Left ventricle myocardium inferior (tissue), 1 donor: ENCODE measurements around the gene SIRPB1. TPM values are rescaled to one million over a fixed set of nuclear protein-coding genes. Genes with fewer than 3 reads are reported as not detected.

Experiments used
- DNase-seq: peaks from one replicate; pipeline ENCODE4 v3.0.0-alpha.2; 2020
- H3K27ac ChIP-seq: fragments of 200-600 bp; replicated peaks from 2 replicates; pipeline ENCODE4 v1.8.0; 2021
- H3K27me3 ChIP-seq: fragments of 200-600 bp; 2 replicates; pipeline ENCODE4 v1.8.0; 2021; ENCODE audit warnings: low read depth
- H3K36me3 ChIP-seq: fragments of 200-600 bp; 2 replicates; pipeline ENCODE4 v1.8.0; 2021
- H3K4me1 ChIP-seq: fragments of 200-600 bp; 2 replicates; pipeline ENCODE4 v1.8.0; 2021
- H3K4me3 ChIP-seq: fragments of 200-600 bp; 2 replicates; pipeline ENCODE4 v1.8.0; 2021; ENCODE audit warnings: mild to moderate bottlenecking, moderate library complexity
- H3K9me3 ChIP-seq: fragments of 200-600 bp; replicated peaks from 2 replicates; pipeline ENCODE4 v1.8.0; 2021
- intact Hi-C: fragments of 100-400 bp; cut with micrococcal nuclease; formaldehyde crosslinking; loops from one replicate; pipeline ENCODE4 v1.11.0; 2022
- total RNA-seq: library from RNA; stranded (reverse); fragmentation: NEBNext Ultra II Directional; extraction: Animal tissue kit (Norgen Biotek cat#: 25700); gene quantifications from one replicate; pipeline ENCODE4 v1.2.1, GENCODE V29; 2021
- TF ChIP-seq, protein P1 (sequence below): fragments of 200-600 bp; IDR thresholded peaks from 2 replicates; pipeline ENCODE4 v1.8.0; 2021; ENCODE audit warnings: antibody characterized with exemption, mild to moderate bottlenecking, borderline replicate concordance
- donor health status: DM: no; HTN: yes; CAD: no; lungs with severe emphysema.

Gene SIRPB1
- total RNA-seq, 1 donor from 2014 or later = 0.27 TPM

DNA sequence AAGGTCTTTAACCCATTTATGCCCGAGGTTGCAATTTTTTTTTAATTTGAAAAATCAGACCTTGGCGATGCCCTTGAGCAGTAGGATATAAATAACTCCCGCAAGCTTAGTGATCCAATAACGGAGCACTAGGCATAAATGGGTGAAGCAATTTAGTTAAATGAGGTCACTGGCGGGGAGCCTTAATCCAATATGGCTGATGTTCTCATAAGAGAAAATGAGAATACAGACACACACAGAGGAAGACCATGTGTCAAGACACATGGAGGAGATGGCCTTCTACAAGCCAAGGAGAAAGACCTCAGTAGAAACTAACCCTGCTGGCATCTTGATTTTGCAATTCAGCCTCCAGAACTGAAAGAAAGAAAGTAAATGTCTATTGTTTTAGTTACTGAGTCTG lies 37.0 kb upstream of the SIRPB1 start:
- H3K4me3 ChIP-seq = no peak overlapping the region
- no peak for DNase-seq

DNA sequence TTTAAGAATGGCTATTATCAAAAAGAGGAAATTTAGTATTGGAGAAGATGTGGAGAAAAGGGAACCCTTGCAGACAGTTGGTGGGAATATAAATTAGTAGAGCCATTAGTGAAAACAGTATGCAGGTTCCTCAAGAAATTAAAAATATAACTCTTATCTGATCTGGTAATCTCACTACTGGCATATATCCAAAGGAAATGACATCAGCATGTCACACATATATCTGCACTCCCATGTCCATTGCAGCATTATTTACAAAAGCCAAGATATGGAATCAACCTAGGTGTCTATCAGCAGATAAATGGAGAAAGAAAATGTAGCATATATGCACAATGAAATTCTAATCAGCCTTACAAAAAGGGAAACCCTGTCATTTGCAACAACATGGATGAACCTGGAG lies 35.2 kb upstream of the SIRPB1 start:
- intact Hi-C loops = no loop called here
- peaks cover 53% of the 10 kb centered on the region for H3K27me3 ChIP-seq
- no peak overlapping the region for H3K4me3 ChIP-seq
- H3K27ac ChIP-seq = no peak overlapping the region
- TF ChIP-seq, protein P1, sequence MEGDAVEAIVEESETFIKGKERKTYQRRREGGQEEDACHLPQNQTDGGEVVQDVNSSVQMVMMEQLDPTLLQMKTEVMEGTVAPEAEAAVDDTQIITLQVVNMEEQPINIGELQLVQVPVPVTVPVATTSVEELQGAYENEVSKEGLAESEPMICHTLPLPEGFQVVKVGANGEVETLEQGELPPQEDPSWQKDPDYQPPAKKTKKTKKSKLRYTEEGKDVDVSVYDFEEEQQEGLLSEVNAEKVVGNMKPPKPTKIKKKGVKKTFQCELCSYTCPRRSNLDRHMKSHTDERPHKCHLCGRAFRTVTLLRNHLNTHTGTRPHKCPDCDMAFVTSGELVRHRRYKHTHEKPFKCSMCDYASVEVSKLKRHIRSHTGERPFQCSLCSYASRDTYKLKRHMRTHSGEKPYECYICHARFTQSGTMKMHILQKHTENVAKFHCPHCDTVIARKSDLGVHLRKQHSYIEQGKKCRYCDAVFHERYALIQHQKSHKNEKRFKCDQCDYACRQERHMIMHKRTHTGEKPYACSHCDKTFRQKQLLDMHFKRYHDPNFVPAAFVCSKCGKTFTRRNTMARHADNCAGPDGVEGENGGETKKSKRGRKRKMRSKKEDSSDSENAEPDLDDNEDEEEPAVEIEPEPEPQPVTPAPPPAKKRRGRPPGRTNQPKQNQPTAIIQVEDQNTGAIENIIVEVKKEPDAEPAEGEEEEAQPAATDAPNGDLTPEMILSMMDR = no peak
- H3K36me3 ChIP-seq = no peaks in the 10 kb centered on the region
- no peaks in the 10 kb centered on the region for H3K4me1 ChIP-seq
- H3K9me3 ChIP-seq = peaks cover 7% of the 10 kb centered on the region
- no peak for DNase-seq

More for the DNA sequence above, 37.0 kb upstream of the SIRPB1 start:
- H3K4me1 ChIP-seq = no peaks in the 10 kb centered on the region
- TF ChIP-seq, protein P1 = no peak
- H3K36me3 ChIP-seq = no peaks in the 10 kb centered on the region
- H3K27ac ChIP-seq = no peak overlapping the region
- intact Hi-C loops = no loop called here
- H3K9me3 ChIP-seq = peaks cover 7% of the 10 kb centered on the region
- H3K27me3 ChIP-seq = peaks cover 64% of the 10 kb centered on the region

DNA sequence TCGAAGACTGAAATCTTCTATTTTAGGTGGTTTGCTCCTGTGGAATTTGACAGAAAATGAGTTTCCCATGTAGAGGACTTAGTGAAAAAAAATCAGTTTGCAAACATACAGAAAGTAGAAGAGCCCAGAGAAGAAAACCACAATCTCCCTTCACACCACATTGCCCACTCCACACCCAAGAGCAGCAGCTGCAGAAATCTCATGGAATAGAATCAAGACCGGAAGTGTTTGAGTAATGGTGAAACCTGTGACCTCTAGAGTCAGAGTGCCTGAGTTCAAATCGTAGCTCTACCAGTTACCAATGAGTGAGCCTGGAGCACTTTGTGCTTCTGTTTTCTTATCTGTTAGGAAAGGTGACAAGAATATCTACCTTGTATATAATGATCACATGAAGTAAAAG lies 33.2 kb upstream of the SIRPB1 start:
- Histone ChIP-seq H3K4me1 (no peaks in the 10 kb centered on the region), H3K4me3 (no peak overlapping the region), H3K9me3 (peaks cover 7% of the 10 kb centered on the region), H3K27ac (no peak overlapping the region), H3K27me3 (peaks cover 33% of the 10 kb centered on the region), H3K36me3 (no peaks in the 10 kb centered on the region)
- TF ChIP-seq, protein P1 = no peak
- DNase-seq = no peak
- intact Hi-C loops = no loop called here

DNA sequence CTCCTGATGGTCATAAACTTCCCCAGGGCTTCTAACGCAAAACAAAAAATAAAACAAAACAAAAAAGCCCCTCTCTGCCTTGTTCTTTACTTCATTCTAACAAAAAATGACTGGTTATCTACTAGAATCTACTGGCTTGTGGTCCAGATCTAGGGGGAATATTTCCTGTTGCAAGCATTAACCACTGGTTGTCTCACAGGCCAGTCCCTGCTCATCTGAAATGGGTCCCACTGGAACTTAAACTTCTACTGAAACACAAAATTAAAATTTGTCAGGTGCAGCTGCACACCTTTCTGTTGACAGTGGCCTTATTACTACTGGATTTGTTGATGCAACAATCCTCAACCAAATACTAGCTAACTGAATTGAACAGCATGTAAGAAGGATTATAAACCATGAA lies 32.3 kb upstream of the SIRPB1 start:
- Histone ChIP-seq H3K36me3 (no peaks in the 10 kb centered on the region), H3K27me3 (peaks cover 29% of the 10 kb centered on the region), H3K27ac (no peak overlapping the region), H3K4me3 (no peak overlapping the region), H3K4me1 (no peaks in the 10 kb centered on the region), H3K9me3 (peaks cover 7% of the 10 kb centered on the region)
- intact Hi-C loops = no loop called here
- TF ChIP-seq, protein P1 = no peak
- no peak for DNase-seq

DNA sequence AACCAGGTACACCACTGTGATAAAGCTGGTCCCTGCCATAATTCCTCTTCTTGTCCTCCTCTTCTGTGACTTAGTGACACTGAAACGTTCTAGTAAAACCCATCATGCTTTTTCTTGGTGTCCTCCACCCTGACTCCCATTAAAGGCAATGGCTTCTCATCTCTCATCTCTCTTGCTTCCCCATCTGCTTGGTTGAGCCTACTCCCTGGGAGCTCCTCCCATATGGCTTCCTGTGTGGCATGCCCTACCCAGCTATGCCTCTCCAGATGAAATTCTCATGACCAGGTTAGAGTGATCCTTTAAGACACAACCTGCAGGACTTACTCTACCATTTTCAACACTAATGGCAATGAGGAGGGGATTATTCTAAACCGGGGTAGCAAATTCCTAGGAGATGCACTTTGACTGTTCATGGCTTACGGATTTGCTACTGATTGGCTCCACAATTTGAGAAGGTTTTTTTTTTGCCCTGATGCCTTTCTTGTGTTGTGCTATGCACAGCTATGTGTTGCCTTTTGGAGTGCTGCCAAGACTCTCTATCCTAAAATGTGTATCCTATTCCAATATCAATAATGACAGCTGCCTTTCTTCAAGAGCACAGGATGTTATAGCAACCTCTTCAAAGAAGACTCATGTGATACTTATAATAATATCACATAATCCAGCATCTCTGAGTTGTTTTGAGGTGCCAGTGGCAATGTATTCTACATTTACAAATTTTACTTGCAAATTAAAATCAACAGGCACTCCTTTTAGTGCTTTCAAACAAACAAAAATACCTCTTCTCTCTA lies 31.7 kb upstream of the SIRPB1 start:
- peaks cover 28% of the 10 kb centered on the region for H3K27me3 ChIP-seq
- H3K4me1 ChIP-seq = no peaks in the 10 kb centered on the region
- TF ChIP-seq, protein P1 = no peak
- peaks cover 7% of the 10 kb centered on the region for H3K9me3 ChIP-seq
- H3K27ac ChIP-seq = no peak overlapping the region
- intact Hi-C loops = no loop called here
- H3K36me3 ChIP-seq = no peaks in the 10 kb centered on the region
- DNase-seq = no peak
- H3K4me3 ChIP-seq = no peak overlapping the region
